Lower lobe of right lung (tissue), 2 donors: ENCODE measurements around the gene PCSK5. TPM values are rescaled to one million over a fixed set of nuclear protein-coding genes. Genes with fewer than 3 reads are reported as not detected.
"Not testable (repeated sequence)": the region's sequence is repeated elsewhere in the genome, so short reads cannot be mapped to it uniquely, and the experiment has no call there.

Experiments
- ATAC-seq, 2 donors: fragments of 200-7000 bp; cut with Tn5 transposase; one replicate each; pipeline ENCODE4 v1.9.1; 2020 to 2022; ENCODE audit warnings: mild to moderate bottlenecking in 2 of 2, moderate library complexity in 2 of 2
- DNase-seq: peaks from one replicate; pipeline ENCODE4 v3.0.0-alpha.2; 2020
- H3K27ac ChIP-seq: fragments of 200-600 bp; one replicate; pipeline ENCODE4 v1.8.0; 2022
- H3K27me3 ChIP-seq: fragments of 200-600 bp; one replicate; pipeline ENCODE4 v1.8.0; 2022; ENCODE audit warnings: low read depth
- H3K36me3 ChIP-seq: fragments of 200-600 bp; one replicate; pipeline ENCODE4 v1.8.0; 2022; ENCODE audit warnings: mild to moderate bottlenecking
- H3K4me1 ChIP-seq: fragments of 200-600 bp; one replicate; pipeline ENCODE4 v1.8.0; 2022
- H3K4me3 ChIP-seq: fragments of 200-600 bp; one replicate; pipeline ENCODE4 v1.8.0; 2022; ENCODE audit warnings: mild to moderate bottlenecking
- H3K9me3 ChIP-seq: fragments of 200-600 bp; one replicate; pipeline ENCODE4 v1.8.0; 2022
- intact Hi-C: fragments of 100-400 bp; cut with DNase I; formaldehyde crosslinking; loops from one replicate; pipeline ENCODE4 v1.11.0; 2022
- total RNA-seq: library from RNA; stranded (reverse); fragmentation: NEBNext Ultra II Directional; extraction: Animal tissue kit (Norgen Biotek cat#: 25700); gene quantifications from one replicate; pipeline ENCODE4 v1.2.1, GENCODE V29; 2021
- TF ChIP-seq, protein P1 (sequence below): fragments of 200-600 bp; IDR thresholded peaks from one replicate; pipeline ENCODE4 v1.8.0; 2022; ENCODE audit warnings: antibody characterized with exemption, mild to moderate bottlenecking
- donor health status: DM: no; HTN: yes; CAD: no; lungs with severe emphysema.

PCSK5 gene
- total RNA-seq, 1 donor from 2014 or later: 18.1 TPM

DNA sequence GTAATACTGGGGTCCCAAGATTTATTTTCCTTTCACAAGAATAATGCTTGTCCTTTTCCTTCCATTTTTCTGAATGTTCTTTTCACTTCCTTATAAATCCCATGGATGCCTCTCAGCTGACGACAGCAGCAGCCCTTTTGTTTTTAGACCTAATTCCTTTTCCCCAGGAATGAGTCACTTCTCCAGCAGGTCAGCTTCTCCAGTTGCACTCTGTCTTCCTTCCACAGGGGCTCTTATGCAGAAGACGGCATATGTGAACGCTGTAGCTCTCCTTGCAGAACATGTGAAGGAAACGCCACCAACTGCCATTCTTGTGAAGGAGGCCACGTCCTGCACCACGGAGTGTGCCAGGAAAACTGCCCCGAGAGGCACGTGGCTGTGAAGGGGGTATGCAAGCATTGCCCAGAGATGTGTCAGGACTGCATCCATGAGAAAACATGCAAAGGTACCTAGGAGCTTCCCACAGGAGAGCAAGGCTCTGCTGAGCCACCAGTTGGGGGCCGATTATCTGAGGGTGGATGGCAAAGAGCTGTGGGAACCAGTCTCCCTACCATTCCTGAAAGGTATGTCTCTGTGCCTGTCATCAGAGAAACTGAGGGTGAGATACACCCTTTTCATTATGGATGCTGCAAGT is 430.8 kb downstream of the PCSK5 start:
- intact Hi-C loops: no loop called here
- TF ChIP-seq, protein P1, sequence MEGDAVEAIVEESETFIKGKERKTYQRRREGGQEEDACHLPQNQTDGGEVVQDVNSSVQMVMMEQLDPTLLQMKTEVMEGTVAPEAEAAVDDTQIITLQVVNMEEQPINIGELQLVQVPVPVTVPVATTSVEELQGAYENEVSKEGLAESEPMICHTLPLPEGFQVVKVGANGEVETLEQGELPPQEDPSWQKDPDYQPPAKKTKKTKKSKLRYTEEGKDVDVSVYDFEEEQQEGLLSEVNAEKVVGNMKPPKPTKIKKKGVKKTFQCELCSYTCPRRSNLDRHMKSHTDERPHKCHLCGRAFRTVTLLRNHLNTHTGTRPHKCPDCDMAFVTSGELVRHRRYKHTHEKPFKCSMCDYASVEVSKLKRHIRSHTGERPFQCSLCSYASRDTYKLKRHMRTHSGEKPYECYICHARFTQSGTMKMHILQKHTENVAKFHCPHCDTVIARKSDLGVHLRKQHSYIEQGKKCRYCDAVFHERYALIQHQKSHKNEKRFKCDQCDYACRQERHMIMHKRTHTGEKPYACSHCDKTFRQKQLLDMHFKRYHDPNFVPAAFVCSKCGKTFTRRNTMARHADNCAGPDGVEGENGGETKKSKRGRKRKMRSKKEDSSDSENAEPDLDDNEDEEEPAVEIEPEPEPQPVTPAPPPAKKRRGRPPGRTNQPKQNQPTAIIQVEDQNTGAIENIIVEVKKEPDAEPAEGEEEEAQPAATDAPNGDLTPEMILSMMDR: no peak
- no peaks in the 10 kb centered on the region for H3K36me3 ChIP-seq
- no peak overlapping the region for H3K27ac ChIP-seq
- no peak overlapping the region for H3K4me3 ChIP-seq
- ATAC-seq: no peak
- H3K9me3 ChIP-seq: no peaks in the 10 kb centered on the region
- DNase-seq: no peak
- no peaks in the 10 kb centered on the region for H3K27me3 ChIP-seq
- H3K4me1 ChIP-seq: no peaks in the 10 kb centered on the region

GRCh38 chr9:76322810-76323209 is 432.3 kb downstream of the PCSK5 start:
- TF ChIP-seq, protein P1: no peak
- Histone ChIP-seq H3K4me1 (no peaks in the 10 kb centered on the region), H3K27ac (no peak overlapping the region), H3K4me3 (no peak overlapping the region), H3K27me3 (no peaks in the 10 kb centered on the region), H3K9me3 (no peaks in the 10 kb centered on the region), H3K36me3 (no peaks in the 10 kb centered on the region)
- ATAC-seq (no peak), DNase-seq (no peak)
- intact Hi-C loops: no loop called here

GRCh38 chr9:76323490-76323889 is 433.0 kb downstream of the PCSK5 start:
- no peak overlapping the region for H3K4me3 ChIP-seq
- no peaks in the 10 kb centered on the region for H3K27me3 ChIP-seq
- no peaks in the 10 kb centered on the region for H3K36me3 ChIP-seq
- no peak for DNase-seq
- no peaks in the 10 kb centered on the region for H3K9me3 ChIP-seq
- H3K4me1 ChIP-seq: no peaks in the 10 kb centered on the region
- intact Hi-C loops: no loop called here
- no peak overlapping the region for H3K27ac ChIP-seq
- ATAC-seq: no peak
- TF ChIP-seq, protein P1: no peak

DNA sequence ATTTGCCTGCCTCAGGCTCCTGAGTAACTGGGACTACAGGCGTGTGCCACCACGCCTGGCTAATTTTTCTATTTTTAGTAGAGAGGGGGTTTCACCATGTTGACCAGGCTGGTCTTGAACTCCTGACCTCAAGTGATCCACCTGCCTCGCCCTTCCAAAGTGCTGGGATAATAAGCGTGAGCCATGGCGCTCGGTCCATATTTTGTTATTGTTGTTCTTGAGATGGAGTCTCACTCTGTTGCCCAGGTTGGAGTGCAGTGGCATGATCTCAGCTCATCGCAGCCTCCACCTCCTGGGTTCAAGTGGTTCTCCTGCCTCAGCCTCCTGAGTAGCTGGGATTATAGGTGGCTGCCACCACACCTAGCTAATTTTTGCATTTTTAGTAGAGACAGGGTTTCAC is 433.6 kb downstream of the PCSK5 start:
- intact Hi-C loops, H3K9me3 ChIP-seq, DNase-seq, H3K4me1 ChIP-seq, H3K36me3 ChIP-seq, H3K4me3 ChIP-seq, H3K27me3 ChIP-seq, ATAC-seq, H3K27ac ChIP-seq: not testable (repeated sequence)

- no peak for ATAC-seq
- TF ChIP-seq, protein P1: no peak
- no peaks in the 10 kb centered on the region for H3K27me3 ChIP-seq
- no peak for DNase-seq
- H3K4me1 ChIP-seq: no peaks in the 10 kb centered on the region
- H3K27ac ChIP-seq: no peak overlapping the region
- no peaks in the 10 kb centered on the region for H3K9me3 ChIP-seq
- intact Hi-C loops: no loop called here
- no peak overlapping the region for H3K4me3 ChIP-seq
- no peaks in the 10 kb centered on the region for H3K36me3 ChIP-seq
These were observed 439.6 kb downstream of the PCSK5 start for GRCh38 chr9:76330034-76330433.

- Histone ChIP-seq H3K4me3 (no peak overlapping the region), H3K9me3 (no peaks in the 10 kb centered on the region), H3K36me3 (no peaks in the 10 kb centered on the region), H3K27me3 (no peaks in the 10 kb centered on the region), H3K27ac (no peak overlapping the region), H3K4me1 (no peaks in the 10 kb centered on the region)
- intact Hi-C loops: no loop called here
- DNase-seq (no peak), ATAC-seq (no peak)
- TF ChIP-seq, protein P1: no peak
These were observed 442.9 kb downstream of the PCSK5 start for GRCh38 chr9:76333388-76333787.
